Measurements from ENCODE around the gene NFIA. TPM values are rescaled to one million over a fixed set of nuclear protein-coding genes. Genes with fewer than 3 reads are reported as not detected.

NFIA gene
- total and polyA plus RNA-seq, 2 of the 13 experiments (the other 11 are each of a cell fraction or from before 2014, with no cell fraction given) = 14.7 to 28.5 TPM

GRCh38 chr1:61338899-61339298 is 256.5 kb downstream of the NFIA start (continued):
- TF ChIP-seq ZNF251 (CRISPR knock-in tag; IDR thresholded peaks at IDR 0.05) (no peak), ZNF776 (CRISPR knock-in tag; IDR thresholded peaks at IDR 0.05) (no peak), IKZF4 (CRISPR knock-in tag; IDR thresholded peaks at IDR 0.05; ENCODE audit: borderline replicate concordance, low read depth, not compliant biosample characterization) (no peak), POLR2AphosphoS5 (IDR thresholded peaks at IDR 0.05; ENCODE audit: low read depth, low read length) (no peak), ZNF598 (CRISPR knock-in tag; IDR thresholded peaks at IDR 0.05; ENCODE audit: borderline replicate concordance) (no peak), ZMYM4 (CRISPR knock-in tag; IDR thresholded peaks at IDR 0.05) (peak; percentile 60; the same call in 1 of the 2 replicates), ZNF253 (CRISPR knock-in tag; IDR thresholded peaks at IDR 0.05; ENCODE audit: borderline replicate concordance) (no peak), FOXA3 (CRISPR knock-in tag; IDR thresholded peaks at IDR 0.05) (peak; percentile 84), SP1 (IDR thresholded peaks at IDR 0.05) (no peak), SP1 (CRISPR knock-in tag; IDR thresholded peaks at IDR 0.05) (no peak), ARID3A (IDR thresholded peaks at IDR 0.05; ENCODE audit: low read depth, low read length) (peak; percentile 93), RBFOX2 (IDR thresholded peaks at IDR 0.05; ENCODE audit: low read depth, low read length) (no peak), PHF20 (CRISPR knock-in tag; IDR thresholded peaks at IDR 0.05) (no peak), MAF1 (CRISPR knock-in tag; IDR thresholded peaks at IDR 0.05; ENCODE audit: borderline replicate concordance) (no peak), ZNF407 (CRISPR knock-in tag; IDR thresholded peaks at IDR 0.05; ENCODE audit: not compliant biosample characterization) (no peak)
- TF ChIP-seq, protein P1, sequence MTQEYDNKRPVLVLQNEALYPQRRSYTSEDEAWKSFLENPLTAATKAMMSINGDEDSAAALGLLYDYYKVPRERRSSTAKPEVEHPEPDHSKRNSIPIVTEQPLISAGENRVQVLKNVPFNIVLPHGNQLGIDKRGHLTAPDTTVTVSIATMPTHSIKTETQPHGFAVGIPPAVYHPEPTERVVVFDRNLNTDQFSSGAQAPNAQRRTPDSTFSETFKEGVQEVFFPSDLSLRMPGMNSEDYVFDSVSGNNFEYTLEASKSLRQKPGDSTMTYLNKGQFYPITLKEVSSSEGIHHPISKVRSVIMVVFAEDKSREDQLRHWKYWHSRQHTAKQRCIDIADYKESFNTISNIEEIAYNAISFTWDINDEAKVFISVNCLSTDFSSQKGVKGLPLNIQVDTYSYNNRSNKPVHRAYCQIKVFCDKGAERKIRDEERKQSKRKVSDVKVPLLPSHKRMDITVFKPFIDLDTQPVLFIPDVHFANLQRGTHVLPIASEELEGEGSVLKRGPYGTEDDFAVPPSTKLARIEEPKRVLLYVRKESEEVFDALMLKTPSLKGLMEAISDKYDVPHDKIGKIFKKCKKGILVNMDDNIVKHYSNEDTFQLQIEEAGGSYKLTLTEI (CRISPR knock-in tag; conservative IDR thresholded peaks at IDR 0.05) = no peak
- TF ChIP-seq, protein P2, sequence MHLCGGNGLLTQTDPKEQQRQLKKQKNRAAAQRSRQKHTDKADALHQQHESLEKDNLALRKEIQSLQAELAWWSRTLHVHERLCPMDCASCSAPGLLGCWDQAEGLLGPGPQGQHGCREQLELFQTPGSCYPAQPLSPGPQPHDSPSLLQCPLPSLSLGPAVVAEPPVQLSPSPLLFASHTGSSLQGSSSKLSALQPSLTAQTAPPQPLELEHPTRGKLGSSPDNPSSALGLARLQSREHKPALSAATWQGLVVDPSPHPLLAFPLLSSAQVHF (CRISPR knock-in tag; IDR thresholded peaks at IDR 0.05) = no peak
- TF ChIP-seq, protein P3, sequence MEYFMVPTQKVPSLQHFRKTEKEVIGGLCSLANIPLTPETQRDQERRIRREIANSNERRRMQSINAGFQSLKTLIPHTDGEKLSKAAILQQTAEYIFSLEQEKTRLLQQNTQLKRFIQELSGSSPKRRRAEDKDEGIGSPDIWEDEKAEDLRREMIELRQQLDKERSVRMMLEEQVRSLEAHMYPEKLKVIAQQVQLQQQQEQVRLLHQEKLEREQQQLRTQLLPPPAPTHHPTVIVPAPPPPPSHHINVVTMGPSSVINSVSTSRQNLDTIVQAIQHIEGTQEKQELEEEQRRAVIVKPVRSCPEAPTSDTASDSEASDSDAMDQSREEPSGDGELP (IDR thresholded peaks at IDR 0.05; ENCODE audit: borderline replicate concordance, low read depth) = no peak
